ENCODE results near the gene BNC2. TPM values are rescaled to one million over a fixed set of nuclear protein-coding genes. Genes with fewer than 3 reads are reported as not detected.

BNC2 gene
- total RNA-seq, 2 donors from 2014 or later, result 0.32 TPM; not detected in 1

GRCh38 chr9:16530669-16531642 is 339.5 kb downstream of the BNC2 start:
- H3K27ac Mint-ChIP-seq, result no peak overlapping the region
- H3K9me3 Mint-ChIP-seq, result peaks cover 0 to 1% of the 10 kb centered on the region in 2 donors
- H3K4me3 Mint-ChIP-seq, result no peak overlapping the region
- no peak for ATAC-seq (replicated peaks in 1 of 2)
- DNase-seq, result no peak
- no peaks in the 10 kb centered on the region for H3K36me3 Mint-ChIP-seq (ENCODE audit: insufficient read depth in 2 of 2)
- no peaks in the 10 kb centered on the region for H3K27me3 Mint-ChIP-seq (ENCODE audit: low read depth)
- no peaks in the 10 kb centered on the region for H3K4me1 Mint-ChIP-seq (ENCODE audit: low read depth)

GRCh38 chr9:16527573-16527972 is 342.9 kb downstream of the BNC2 start:
- Mint-ChIP-seq H3K27me3 (ENCODE audit: low read depth) (no peaks in the 10 kb centered on the region), H3K36me3 (ENCODE audit: insufficient read depth in 2 of 2) (no peaks in the 10 kb centered on the region), H3K27ac (no peak overlapping the region), H3K4me1 (ENCODE audit: low read depth) (no peaks in the 10 kb centered on the region), H3K4me3 (no peak overlapping the region), H3K9me3 (peaks cover 0 to 1% of the 10 kb centered on the region in 2 donors)
- ATAC-seq (replicated peaks in 1 of 2), result no peak
- no peak for DNase-seq

- H3K4me1 Mint-ChIP-seq (ENCODE audit: low read depth), result no peaks in the 10 kb centered on the region
- no peak overlapping the region for H3K27ac Mint-ChIP-seq
- H3K9me3 Mint-ChIP-seq, result peaks cover 0 to 1% of the 10 kb centered on the region in 2 donors
- ATAC-seq (replicated peaks in 1 of 2) (no peak), DNase-seq (no peak)
- no peaks in the 10 kb centered on the region for H3K36me3 Mint-ChIP-seq (ENCODE audit: insufficient read depth in 2 of 2)
- H3K4me3 Mint-ChIP-seq, result no peak overlapping the region
- H3K27me3 Mint-ChIP-seq (ENCODE audit: low read depth), result peaks cover 5% of the 10 kb centered on the region
Observed at GRCh38 chr9:16526380-16526779, 344.1 kb downstream of the BNC2 start.

GRCh38 chr9:16524823-16525222 is 345.6 kb downstream of the BNC2 start:
- ATAC-seq (replicated peaks in 1 of 2), result no peak
- no peak overlapping the region for H3K4me3 Mint-ChIP-seq
- no peak overlapping the region for H3K27ac Mint-ChIP-seq

GRCh38 chr9:16524078-16524477 is 346.4 kb downstream of the BNC2 start:
- no peak for DNase-seq
- peaks cover 5% of the 10 kb centered on the region for H3K27me3 Mint-ChIP-seq (ENCODE audit: low read depth)
- H3K4me3 Mint-ChIP-seq, result no peak overlapping the region
- no peaks in the 10 kb centered on the region for H3K4me1 Mint-ChIP-seq (ENCODE audit: low read depth)
- no peaks in the 10 kb centered on the region for H3K36me3 Mint-ChIP-seq (ENCODE audit: insufficient read depth in 2 of 2)
- ATAC-seq (replicated peaks in 1 of 2), result no peak
- H3K9me3 Mint-ChIP-seq, result peaks cover 0 to 4% of the 10 kb centered on the region in 2 donors
- no peak overlapping the region for H3K27ac Mint-ChIP-seq

More at GRCh38 chr9:16524823-16525222, 345.6 kb downstream of the BNC2 start:
- DNase-seq, result no peak
- Mint-ChIP-seq H3K9me3 (peaks cover 0 to 4% of the 10 kb centered on the region in 2 donors), H3K36me3 (ENCODE audit: insufficient read depth in 2 of 2) (no peaks in the 10 kb centered on the region), H3K4me1 (ENCODE audit: low read depth) (no peaks in the 10 kb centered on the region), H3K27me3 (ENCODE audit: low read depth) (peaks cover 5% of the 10 kb centered on the region)

- peaks cover 5% of the 10 kb centered on the region for H3K27me3 Mint-ChIP-seq (ENCODE audit: low read depth)
- no peaks in the 10 kb centered on the region for H3K4me1 Mint-ChIP-seq (ENCODE audit: low read depth)
- DNase-seq (no peak), ATAC-seq (replicated peaks in 1 of 2) (no peak)
- H3K36me3 Mint-ChIP-seq (ENCODE audit: insufficient read depth in 2 of 2), result no peaks in the 10 kb centered on the region
- no peak overlapping the region for H3K27ac Mint-ChIP-seq
- H3K9me3 Mint-ChIP-seq, result peaks cover 0 to 4% of the 10 kb centered on the region in 2 donors
- no peak overlapping the region for H3K4me3 Mint-ChIP-seq
Observed at GRCh38 chr9:16521868-16522411, 348.5 kb downstream of the BNC2 start.

GRCh38 chr9:16519001-16519400 is 351.5 kb downstream of the BNC2 start:
- no peak overlapping the region for H3K27ac Mint-ChIP-seq
- H3K9me3 Mint-ChIP-seq, result peaks cover 0 to 3% of the 10 kb centered on the region in 2 donors
- no peak for DNase-seq
- H3K4me1 Mint-ChIP-seq (ENCODE audit: low read depth), result no peaks in the 10 kb centered on the region
- H3K27me3 Mint-ChIP-seq (ENCODE audit: low read depth), result peaks cover 5% of the 10 kb centered on the region
- no peak for ATAC-seq (replicated peaks in 1 of 2)
- no peaks in the 10 kb centered on the region for H3K36me3 Mint-ChIP-seq (ENCODE audit: insufficient read depth in 2 of 2)
- H3K4me3 Mint-ChIP-seq, result no peak overlapping the region

GRCh38 chr9:16516891-16517290 is 353.6 kb downstream of the BNC2 start:
- no peak overlapping the region for H3K4me3 Mint-ChIP-seq
- H3K36me3 Mint-ChIP-seq (ENCODE audit: insufficient read depth in 2 of 2), result no peaks in the 10 kb centered on the region
- no peak overlapping the region for H3K27ac Mint-ChIP-seq
- no peak for DNase-seq
- no peaks in the 10 kb centered on the region for H3K4me1 Mint-ChIP-seq (ENCODE audit: low read depth)
- ATAC-seq (replicated peaks in 1 of 2), result no peak
- H3K27me3 Mint-ChIP-seq (ENCODE audit: low read depth), result peaks cover 2% of the 10 kb centered on the region
- H3K9me3 Mint-ChIP-seq, result peaks cover 0 to 3% of the 10 kb centered on the region in 2 donors

- no peak for ATAC-seq (replicated peaks in 1 of 2)
- no peak for DNase-seq
- Mint-ChIP-seq H3K36me3 (ENCODE audit: insufficient read depth in 2 of 2) (no peaks in the 10 kb centered on the region), H3K9me3 (peaks cover 0 to 3% of the 10 kb centered on the region in 2 donors), H3K4me1 (ENCODE audit: low read depth) (no peaks in the 10 kb centered on the region), H3K27ac (no peak overlapping the region), H3K27me3 (ENCODE audit: low read depth) (no peaks in the 10 kb centered on the region), H3K4me3 (no peak overlapping the region)
Observed at GRCh38 chr9:16515879-16516301, 354.6 kb downstream of the BNC2 start.

- no peaks in the 10 kb centered on the region for H3K36me3 Mint-ChIP-seq (ENCODE audit: insufficient read depth in 2 of 2)
- H3K27ac Mint-ChIP-seq, result no peak overlapping the region
- H3K4me3 Mint-ChIP-seq, result no peak overlapping the region
- H3K27me3 Mint-ChIP-seq (ENCODE audit: low read depth), result no peaks in the 10 kb centered on the region
- H3K9me3 Mint-ChIP-seq, result peaks cover 0 to 3% of the 10 kb centered on the region in 2 donors
- ATAC-seq (replicated peaks in 1 of 2), result no peak
- no peaks in the 10 kb centered on the region for H3K4me1 Mint-ChIP-seq (ENCODE audit: low read depth)
- DNase-seq, result no peak
Observed at GRCh38 chr9:16515207-16515606, 355.3 kb downstream of the BNC2 start.

GRCh38 chr9:16514131-16514530 is 356.3 kb downstream of the BNC2 start:
- Mint-ChIP-seq H3K27ac (no peak overlapping the region), H3K9me3 (peaks cover 0 to under 1% of the 10 kb centered on the region in 2 donors), H3K27me3 (ENCODE audit: low read depth) (no peaks in the 10 kb centered on the region), H3K4me3 (no peak overlapping the region), H3K36me3 (ENCODE audit: insufficient read depth in 2 of 2) (peaks cover 0 to under 1% of the 10 kb centered on the region in 2 donors), H3K4me1 (ENCODE audit: low read depth) (no peaks in the 10 kb centered on the region)
- no peak for ATAC-seq (replicated peaks in 1 of 2)
- DNase-seq, result no peak

- DNase-seq (no peak), ATAC-seq (replicated peaks in 1 of 2) (no peak)
- Mint-ChIP-seq H3K9me3 (peaks cover 0 to 3% of the 10 kb centered on the region in 2 donors), H3K4me1 (ENCODE audit: low read depth) (no peaks in the 10 kb centered on the region), H3K27ac (no peak overlapping the region), H3K27me3 (ENCODE audit: low read depth) (no peaks in the 10 kb centered on the region), H3K4me3 (no peak overlapping the region), H3K36me3 (ENCODE audit: insufficient read depth in 2 of 2) (peaks cover 0 to 4% of the 10 kb centered on the region in 2 donors)
Observed at GRCh38 chr9:16512281-16512680, 358.2 kb downstream of the BNC2 start.

GRCh38 chr9:16510482-16510881 is 360.0 kb downstream of the BNC2 start:
- Mint-ChIP-seq H3K27me3 (ENCODE audit: low read depth) (no peaks in the 10 kb centered on the region), H3K4me3 (no peak overlapping the region), H3K9me3 (peaks cover 2 to 3% of the 10 kb centered on the region in 2 donors), H3K27ac (no peak overlapping the region), H3K4me1 (ENCODE audit: low read depth) (no peaks in the 10 kb centered on the region), H3K36me3 (ENCODE audit: insufficient read depth in 2 of 2) (peaks cover 0 to 4% of the 10 kb centered on the region in 2 donors)
- DNase-seq (no peak), ATAC-seq (replicated peaks in 1 of 2) (no peak)
